COLO668 (cell line): ENCODE measurements around the gene MYOZ3.
A peak's percentile ranks its signal among the peaks of the same experiment; 100 is the strongest.

Source experiments
- DNase-seq: peaks from one replicate; lab custom pipeline; 2025; ENCODE audit not compliant: unreplicated experiment; lab: John Stamatoyannopoulos, UW

MYOZ3 gene

GRCh38 chr5:150661086-150661485 is at the start of gene MYOZ3:
Gene MYOZ3 (plus strand): TSS chr5:150661251. CDS start chr5:150662942, 1,691 bp downstream.
- no peak for DNase-seq

GRCh38 chr5:150612405-150612804 is 48.6 kb upstream of the MYOZ3 start:
- DNase-seq = no peak

- DNase-seq = no peak
Measured at GRCh38 chr5:150612905-150613670, 48.0 kb upstream of the MYOZ3 start.

- DNase-seq = no peak
Measured at GRCh38 chr5:150613991-150614660, 46.9 kb upstream of the MYOZ3 start.

GRCh38 chr5:150614661-150615060 is 46.4 kb upstream of the MYOZ3 start:
- no peak for DNase-seq

- no peak for DNase-seq
Measured at GRCh38 chr5:150615141-150615699, 45.8 kb upstream of the MYOZ3 start.

- DNase-seq = no peak
Measured at GRCh38 chr5:150616024-150616470, 45.0 kb upstream of the MYOZ3 start.

- DNase-seq = no peak
Measured at GRCh38 chr5:150616506-150616905, 44.5 kb upstream of the MYOZ3 start.

- no peak for DNase-seq
Measured at GRCh38 chr5:150618163-150618562, 42.9 kb upstream of the MYOZ3 start.

GRCh38 chr5:150618588-150619281 is 42.3 kb upstream of the MYOZ3 start:
- no peak for DNase-seq

- DNase-seq = no peak
Measured at GRCh38 chr5:150619359-150620230, 41.5 kb upstream of the MYOZ3 start.

- DNase-seq = no peak
Measured at GRCh38 chr5:150621301-150621700, 39.8 kb upstream of the MYOZ3 start.

GRCh38 chr5:150622157-150622556 is 38.9 kb upstream of the MYOZ3 start:
- no peak for DNase-seq

- DNase-seq = no peak
Measured at GRCh38 chr5:150623152-150623877, 37.7 kb upstream of the MYOZ3 start.

GRCh38 chr5:150623878-150624216 is 37.2 kb upstream of the MYOZ3 start:
- no peak for DNase-seq

- DNase-seq = peak; percentile 0
Measured at GRCh38 chr5:150624334-150625163, 36.5 kb upstream of the MYOZ3 start.

GRCh38 chr5:150625164-150625535 is 35.9 kb upstream of the MYOZ3 start:
- no peak for DNase-seq

GRCh38 chr5:150625831-150626746 is 35.0 kb upstream of the MYOZ3 start:
- no peak for DNase-seq
